Mucosa of stomach (tissue), 1 donor: ENCODE results near the gene SRBD1.

Experiments used
- H3K27me3 ChIP-seq: one replicate; pipeline ENCODE4 v1.7.0; 2013; ENCODE audit warnings: mild to moderate bottlenecking, low read length; ENCODE audit not compliant: control insufficient read depth, insufficient read depth
- H3K36me3 ChIP-seq: one replicate; pipeline ENCODE4 v1.7.0; 2013; ENCODE audit warnings: low read length; ENCODE audit not compliant: control insufficient read depth, insufficient read depth
- H3K4me1 ChIP-seq: one replicate; pipeline ENCODE4 v1.7.0; 2013; ENCODE audit warnings: mild to moderate bottlenecking, low read length; ENCODE audit not compliant: control insufficient read depth, insufficient read depth
- H3K4me3 ChIP-seq: one replicate; pipeline ENCODE4 v1.7.0; 2013; ENCODE audit warnings: low read length
- H3K9ac ChIP-seq: one replicate; pipeline ENCODE4 v1.7.0; 2013; ENCODE audit warnings: mild to moderate bottlenecking, low read length, moderate library complexity
- H3K9me3 ChIP-seq: one replicate; pipeline ENCODE4 v1.7.0; 2013; ENCODE audit warnings: mild to moderate bottlenecking, low read length, moderate library complexity; ENCODE audit not compliant: control insufficient read depth
- donor health status: Pancreatic carcinoma.

Gene SRBD1

DNA sequence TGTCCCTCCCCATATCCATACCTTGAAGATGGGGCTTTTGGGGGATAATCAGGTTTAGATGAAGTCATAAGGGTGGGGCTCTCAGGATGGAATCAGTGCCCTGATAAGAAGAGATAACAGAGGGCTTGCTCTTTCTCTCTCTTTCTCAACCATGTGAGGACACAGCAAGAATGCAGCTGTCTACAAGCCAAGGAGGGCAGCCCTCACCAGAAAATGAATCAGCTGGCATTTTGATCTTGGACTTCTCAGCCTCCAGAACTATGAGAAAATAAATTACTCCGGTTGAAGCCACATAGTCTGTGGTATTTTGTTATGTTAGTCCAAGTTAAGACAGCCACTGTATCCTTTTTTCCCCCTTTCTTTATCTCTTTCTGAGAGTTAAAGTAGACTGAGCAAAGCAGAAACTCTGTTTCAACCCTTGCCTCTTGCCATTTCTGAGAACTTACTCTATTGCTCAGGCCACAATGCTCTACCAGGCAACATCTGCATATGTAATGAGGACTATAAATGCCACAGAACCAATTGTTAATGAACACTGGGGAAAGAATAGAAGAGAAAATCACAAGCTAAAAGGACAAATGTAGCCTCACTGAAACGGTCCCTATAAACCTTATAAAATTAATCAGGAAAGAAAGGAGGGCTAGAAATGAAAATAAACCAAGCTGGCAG lies 56.9 kb downstream of the SRBD1 start:
- H3K4me3 ChIP-seq, result no peak overlapping the region
- H3K4me1 ChIP-seq, result no peaks in the 10 kb centered on the region
- no peaks in the 10 kb centered on the region for H3K9me3 ChIP-seq
- no peak overlapping the region for H3K9ac ChIP-seq
- H3K36me3 ChIP-seq, result no peaks in the 10 kb centered on the region
- no peaks in the 10 kb centered on the region for H3K27me3 ChIP-seq

DNA sequence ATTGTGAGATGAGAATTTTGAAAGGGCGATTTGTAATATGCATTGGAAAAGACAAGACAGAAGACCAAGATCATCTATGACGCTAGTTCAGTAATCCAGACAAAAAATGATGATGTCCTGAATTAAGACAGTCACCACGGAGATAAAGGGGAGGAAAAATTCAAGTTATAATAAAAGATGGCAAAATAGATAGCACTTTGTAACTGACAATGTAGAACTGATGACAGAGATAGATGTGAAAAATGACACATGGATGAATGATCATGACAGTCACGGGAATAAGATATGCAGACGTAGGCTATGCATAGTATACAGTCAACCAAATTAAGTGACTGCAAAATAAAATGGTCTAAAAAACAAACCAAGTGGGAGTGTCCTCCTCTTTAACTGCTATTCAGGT lies 59.2 kb downstream of the SRBD1 start:
- H3K4me1 ChIP-seq, result no peaks in the 10 kb centered on the region
- H3K36me3 ChIP-seq, result no peaks in the 10 kb centered on the region
- no peak overlapping the region for H3K9ac ChIP-seq
- H3K4me3 ChIP-seq, result no peak overlapping the region
- H3K9me3 ChIP-seq, result no peaks in the 10 kb centered on the region
- H3K27me3 ChIP-seq, result no peaks in the 10 kb centered on the region

DNA sequence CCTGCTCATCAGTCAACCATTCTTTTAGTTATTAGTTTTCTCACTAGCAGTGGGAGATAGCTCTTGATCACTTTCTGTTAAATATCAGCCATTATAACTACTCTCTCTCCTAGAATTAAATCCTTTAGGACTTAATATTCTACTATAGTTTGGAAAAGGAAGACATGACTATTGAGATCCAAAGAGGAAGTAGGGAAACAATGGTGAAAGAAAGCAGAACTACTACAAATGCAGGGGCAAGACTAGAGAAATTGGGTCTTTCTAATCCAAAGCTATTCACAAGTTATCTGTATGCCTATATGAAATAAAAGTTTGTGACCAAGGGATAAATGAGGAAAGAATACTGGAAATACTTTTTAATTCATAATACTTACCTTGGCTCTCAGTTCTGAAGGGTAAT lies 65.1 kb downstream of the SRBD1 start:
- H3K9ac ChIP-seq, result no peak overlapping the region
- H3K4me3 ChIP-seq, result no peak overlapping the region
- no peaks in the 10 kb centered on the region for H3K36me3 ChIP-seq
- no peaks in the 10 kb centered on the region for H3K4me1 ChIP-seq
- no peaks in the 10 kb centered on the region for H3K9me3 ChIP-seq
- H3K27me3 ChIP-seq, result no peaks in the 10 kb centered on the region

DNA sequence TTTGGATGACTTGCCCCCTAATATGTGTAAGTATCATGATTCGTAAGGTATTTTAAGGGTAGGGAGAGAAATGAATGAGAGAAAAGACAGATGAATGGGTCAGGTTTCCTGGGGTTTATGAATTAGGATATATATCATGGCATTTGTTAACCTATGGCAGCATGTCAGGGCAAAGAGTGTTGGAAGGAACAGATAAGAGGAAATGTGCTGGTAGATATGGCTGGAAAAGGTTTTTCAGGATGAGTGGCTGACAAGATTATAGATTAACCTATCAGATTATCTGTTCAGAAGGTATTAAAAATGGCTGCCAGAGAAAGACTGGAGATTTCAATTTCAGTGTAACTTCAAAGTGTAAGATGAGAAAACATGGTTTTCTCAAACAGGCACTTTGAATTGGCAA lies 67.8 kb downstream of the SRBD1 start:
- Histone ChIP-seq H3K27me3 (no peaks in the 10 kb centered on the region), H3K4me1 (no peaks in the 10 kb centered on the region), H3K9ac (no peak overlapping the region), H3K36me3 (no peaks in the 10 kb centered on the region), H3K4me3 (no peak overlapping the region), H3K9me3 (no peaks in the 10 kb centered on the region)

DNA sequence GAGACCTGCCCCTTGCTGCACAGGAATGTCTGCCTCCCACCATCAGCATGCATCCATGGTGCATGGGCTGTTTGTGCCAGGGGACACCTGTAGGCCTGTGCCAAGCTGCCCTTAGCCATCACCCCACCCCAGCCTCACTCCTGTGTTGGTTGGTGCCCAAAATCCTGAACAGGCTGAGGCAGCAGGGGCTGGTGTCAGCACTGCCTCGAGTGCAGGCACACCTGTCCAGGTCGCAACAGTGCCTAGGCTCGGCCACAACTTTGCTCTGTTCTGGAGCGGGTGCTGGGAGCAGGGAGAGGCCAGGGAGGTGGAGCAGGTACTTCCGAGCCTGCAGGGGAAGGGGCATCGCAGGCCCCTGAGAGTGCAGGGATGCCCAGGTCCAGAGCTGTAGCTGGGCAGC lies 69.1 kb downstream of the SRBD1 start:
- H3K36me3 ChIP-seq, result no peaks in the 10 kb centered on the region
- no peaks in the 10 kb centered on the region for H3K9me3 ChIP-seq
- H3K9ac ChIP-seq, result no peak overlapping the region
- H3K4me1 ChIP-seq, result no peaks in the 10 kb centered on the region
- H3K27me3 ChIP-seq, result no peaks in the 10 kb centered on the region
- no peak overlapping the region for H3K4me3 ChIP-seq

DNA sequence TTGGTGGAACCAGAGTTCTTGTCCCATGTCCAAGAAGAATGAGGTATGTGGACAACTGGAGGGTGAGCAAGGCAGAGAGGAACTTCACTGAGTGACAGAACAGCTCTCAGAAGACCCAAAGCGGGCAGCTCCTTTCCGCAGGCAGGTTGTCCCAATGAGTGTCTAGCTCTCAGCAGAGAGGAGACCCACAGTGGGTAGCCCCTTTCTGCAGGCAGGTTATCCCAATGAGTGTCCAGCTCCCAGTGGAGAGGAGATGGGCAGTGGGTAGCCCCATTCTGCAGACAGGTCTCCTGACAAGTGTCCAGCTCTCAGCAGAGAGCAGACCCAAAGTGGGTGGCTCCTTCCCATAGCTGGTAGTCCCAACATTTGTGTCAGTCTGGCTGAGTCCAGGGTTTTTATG lies 69.6 kb downstream of the SRBD1 start:
- Histone ChIP-seq H3K9ac (no peak overlapping the region), H3K4me3 (no peak overlapping the region), H3K9me3 (no peaks in the 10 kb centered on the region), H3K4me1 (no peaks in the 10 kb centered on the region), H3K27me3 (no peaks in the 10 kb centered on the region), H3K36me3 (no peaks in the 10 kb centered on the region)

DNA sequence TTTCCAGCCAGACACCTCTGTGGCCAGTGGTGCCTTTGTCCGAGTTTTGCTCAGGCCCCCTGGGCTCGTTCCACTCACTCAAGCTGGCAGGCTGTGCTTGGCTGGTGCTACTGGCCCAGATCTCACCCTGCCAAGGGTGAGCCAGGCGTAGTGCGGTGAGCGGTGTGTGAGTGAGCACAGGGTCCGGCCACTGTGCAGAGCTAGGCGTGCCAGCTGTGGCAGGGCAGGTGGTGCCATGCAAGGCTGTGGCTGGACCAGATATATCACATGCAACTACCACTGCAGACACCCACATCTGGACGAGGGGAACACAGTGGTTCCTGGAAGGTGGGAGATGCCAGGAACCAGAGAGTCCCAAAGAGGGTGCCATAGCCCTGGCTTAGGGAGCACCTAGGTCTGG lies 70.1 kb downstream of the SRBD1 start:
- Histone ChIP-seq H3K4me1 (no peaks in the 10 kb centered on the region), H3K9me3 (no peaks in the 10 kb centered on the region), H3K4me3 (no peak overlapping the region), H3K36me3 (no peaks in the 10 kb centered on the region), H3K9ac (no peak overlapping the region), H3K27me3 (no peaks in the 10 kb centered on the region)

DNA sequence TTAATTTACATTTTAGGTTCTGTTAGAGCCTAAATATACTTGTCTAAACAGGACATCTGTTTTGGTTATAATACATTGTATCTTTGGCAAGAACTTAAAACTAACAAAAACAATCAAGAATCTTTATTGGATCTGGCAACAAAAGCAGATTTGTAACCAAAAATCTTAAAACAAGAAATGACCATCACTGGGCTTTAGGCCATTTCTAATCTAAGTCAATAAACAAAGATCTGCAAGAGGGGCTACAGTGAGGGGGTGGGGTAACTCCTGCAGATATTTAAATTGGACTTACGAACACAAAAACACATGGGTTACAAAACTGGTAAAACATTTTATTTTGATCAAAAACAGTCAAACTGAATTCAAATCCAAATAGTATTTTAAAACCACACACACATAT lies 77.3 kb downstream of the SRBD1 start:
- Histone ChIP-seq H3K4me1 (no peaks in the 10 kb centered on the region), H3K36me3 (no peaks in the 10 kb centered on the region), H3K4me3 (no peak overlapping the region), H3K9ac (no peak overlapping the region), H3K27me3 (no peaks in the 10 kb centered on the region), H3K9me3 (no peaks in the 10 kb centered on the region)

DNA sequence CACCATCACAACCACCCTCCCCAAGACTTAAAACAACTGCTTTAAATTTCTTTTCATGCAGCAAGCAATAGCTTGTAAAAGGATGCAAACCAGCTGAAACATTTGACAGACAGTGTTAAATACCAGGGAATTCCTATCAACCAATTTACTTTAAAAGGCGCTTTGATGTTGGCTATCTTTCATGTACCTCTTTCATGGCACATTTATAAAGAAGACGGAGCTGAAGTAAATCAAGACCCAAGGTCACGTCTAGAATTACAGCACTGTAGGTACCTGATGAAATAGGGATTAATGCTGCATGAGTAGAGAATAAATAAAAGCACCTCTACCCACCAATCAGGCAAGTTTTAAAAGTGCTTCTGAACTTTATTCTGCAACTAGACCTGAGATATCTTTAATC lies 78.9 kb downstream of the SRBD1 start:
- Histone ChIP-seq H3K9ac (no peak overlapping the region), H3K4me3 (no peak overlapping the region)

DNA sequence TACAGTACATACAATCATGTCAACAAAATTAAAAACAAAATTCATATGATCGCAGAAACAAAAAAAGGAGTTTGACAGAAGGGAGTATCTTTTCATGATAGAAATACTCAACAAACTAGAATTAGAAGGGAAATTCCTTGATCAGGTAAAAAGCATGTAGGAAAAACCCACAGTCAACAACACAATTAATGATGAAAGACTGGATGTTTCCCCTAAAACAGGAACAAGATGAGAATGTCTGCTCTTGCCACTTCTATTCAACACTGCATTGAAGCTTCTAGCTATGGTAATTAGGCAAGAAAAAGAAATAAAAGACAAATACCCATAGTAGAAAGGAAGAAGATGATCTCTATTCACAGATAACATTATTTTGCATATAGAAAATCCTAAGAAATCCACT lies 87.1 kb downstream of the SRBD1 start:
- Histone ChIP-seq H3K9ac (no peak overlapping the region), H3K9me3 (no peaks in the 10 kb centered on the region), H3K27me3 (no peaks in the 10 kb centered on the region), H3K4me1 (no peaks in the 10 kb centered on the region), H3K4me3 (no peak overlapping the region), H3K36me3 (no peaks in the 10 kb centered on the region)

More for the DNA sequence above, 78.9 kb downstream of the SRBD1 start:
- Histone ChIP-seq H3K36me3 (no peaks in the 10 kb centered on the region), H3K27me3 (no peaks in the 10 kb centered on the region), H3K9me3 (no peaks in the 10 kb centered on the region), H3K4me1 (no peaks in the 10 kb centered on the region)

DNA sequence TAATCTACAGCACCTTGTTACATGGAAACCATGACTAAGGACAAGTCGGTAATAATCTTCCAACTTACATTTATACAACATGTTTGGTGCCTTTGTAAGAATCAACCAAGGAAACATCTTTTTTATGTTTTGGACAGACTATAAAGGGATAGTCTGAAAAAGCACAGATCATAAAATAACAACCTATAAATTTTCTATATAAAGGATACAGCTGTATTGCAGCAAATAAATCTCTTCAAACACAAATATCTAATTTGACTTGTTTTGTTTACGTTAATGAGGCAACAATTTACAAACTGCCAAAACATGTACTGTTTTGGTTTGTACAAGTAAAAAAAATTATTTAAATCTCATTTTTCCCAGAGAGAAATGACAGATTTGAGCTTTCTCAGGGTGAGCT lies 92.5 kb downstream of the SRBD1 start:
- Histone ChIP-seq H3K4me1 (no peaks in the 10 kb centered on the region), H3K27me3 (no peaks in the 10 kb centered on the region), H3K4me3 (no peak overlapping the region), H3K36me3 (no peaks in the 10 kb centered on the region), H3K9me3 (no peaks in the 10 kb centered on the region), H3K9ac (no peak overlapping the region)

DNA sequence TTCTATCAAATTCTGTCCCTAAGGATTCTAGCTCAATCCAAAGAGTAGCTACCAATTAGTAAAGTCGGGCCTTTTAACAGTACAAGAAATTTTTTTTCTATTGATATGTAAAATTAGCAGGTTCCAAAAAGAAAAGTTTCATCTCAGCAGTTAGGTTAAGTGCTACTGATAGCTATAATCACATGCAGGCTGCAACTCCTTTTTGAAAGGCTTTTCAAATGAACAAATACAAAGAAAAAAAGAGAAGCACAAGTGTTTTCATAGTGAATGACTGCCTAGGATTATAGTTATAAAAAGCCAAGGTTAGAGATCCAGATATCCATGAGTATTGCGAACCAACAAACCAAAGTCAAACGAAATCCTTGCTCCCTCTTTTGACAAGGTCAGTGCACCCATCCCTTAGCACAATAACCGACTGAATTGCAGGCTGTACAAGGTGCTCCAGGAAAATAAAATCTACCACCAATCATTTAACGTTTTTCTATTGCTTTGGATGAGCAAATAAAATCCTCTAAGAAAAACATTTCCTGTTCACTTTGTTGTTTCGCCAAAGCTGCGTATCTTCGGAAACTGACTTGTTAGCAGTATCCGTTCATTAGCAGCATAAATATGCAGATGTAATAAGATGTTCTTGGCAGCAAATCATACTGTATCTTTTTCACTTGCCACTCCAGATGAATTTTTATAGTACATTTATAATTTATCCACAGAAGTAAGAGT lies 100.2 kb downstream of the SRBD1 start:
- Histone ChIP-seq H3K36me3 (no peaks in the 10 kb centered on the region), H3K4me1 (no peaks in the 10 kb centered on the region), H3K9me3 (no peaks in the 10 kb centered on the region), H3K27me3 (no peaks in the 10 kb centered on the region), H3K9ac (no peak overlapping the region), H3K4me3 (no peak overlapping the region)
